Astrocyte of the cerebellum (primary cell): ENCODE data around the gene SYNE2.
"Not testable (repeated sequence)": the region's sequence is repeated elsewhere in the genome, so short reads cannot be mapped to it uniquely, and the experiment has no call there.

Source experiments
- DNase-seq: peaks from one replicate; pipeline ENCODE4 v3.0.0-alpha.2; 2011; ENCODE audit warnings: low read depth
- H3K4me3 ChIP-seq: 2 replicates; pipeline ENCODE4 v1.5.1; 2011; ENCODE audit warnings: mild to moderate bottlenecking, low read depth, low read length, moderate library complexity
- CTCF ChIP-seq: IDR thresholded peaks from 2 replicates; pipeline ENCODE4 v1.5.1; 2012; ENCODE audit warnings: low read length, low read depth, moderate library complexity, mild to moderate bottlenecking; ENCODE audit errors: missing control alignments
- in situ Hi-C: cut with HindIII; loops from 2 replicates; pipeline ENCODE4 v1.10.0; 2017; ENCODE audit warnings: low sequenced_read_pairs

SYNE2 gene

GRCh38 chr14:64174922-64175782, 322.3 kb downstream of the SYNE2 start:
- H3K4me3 ChIP-seq = no peak overlapping the region
- no peak for TF ChIP-seq CTCF
- DNase-seq = no peak
- in situ Hi-C loops = no loop called here

GRCh38 chr14:64176330-64176729, 323.5 kb downstream of the SYNE2 start:
- H3K4me3 ChIP-seq = no peak overlapping the region
- DNase-seq = no peak
- in situ Hi-C loops = no loop called here
- TF ChIP-seq CTCF = no peak

GRCh38 chr14:64178814-64179213, 326.0 kb downstream of the SYNE2 start:
- H3K4me3 ChIP-seq = no peak overlapping the region
- TF ChIP-seq CTCF = no peak
- no peak for DNase-seq
- in situ Hi-C loops = no loop called here

GRCh38 chr14:64182908-64183307, 330.1 kb downstream of the SYNE2 start:
- DNase-seq, in situ Hi-C loops, H3K4me3 ChIP-seq: not testable (repeated sequence)

- TF ChIP-seq CTCF = no peak
- in situ Hi-C loops = no loop called here
- DNase-seq = no peak
- H3K4me3 ChIP-seq = no peak overlapping the region
Observed at GRCh38 chr14:64184103-64184729, 331.4 kb downstream of the SYNE2 start.

- in situ Hi-C loops = no loop called here
- no peak overlapping the region for H3K4me3 ChIP-seq
- DNase-seq = no peak
- no peak for TF ChIP-seq CTCF
Observed at GRCh38 chr14:64185184-64185583, 332.4 kb downstream of the SYNE2 start.
